ENCODE data around the gene TYSND1. TPM values are rescaled to one million over a fixed set of nuclear protein-coding genes. Genes with fewer than 3 reads are reported as not detected.
A peak's percentile ranks its signal among the peaks of the same experiment; 100 is the strongest.

TYSND1 gene
- total RNA-seq, 1 experiment from 2014 or later = 29.8 TPM

DNA sequence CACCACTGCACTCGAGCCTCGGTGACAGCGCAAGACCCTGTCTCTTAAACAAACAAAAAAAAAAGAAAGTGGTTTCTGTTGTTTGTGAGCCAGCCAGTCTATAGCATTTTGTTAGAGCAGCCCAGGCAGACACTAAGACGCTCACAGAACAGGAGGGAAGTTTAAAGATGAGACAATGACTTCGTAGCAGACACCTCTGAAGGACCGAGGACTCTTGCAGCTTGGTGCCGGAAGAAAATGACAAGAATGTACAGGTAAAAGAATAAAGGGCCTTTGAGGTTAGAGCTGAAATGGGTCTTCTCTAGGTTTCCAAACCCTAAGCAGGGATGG lies 54.1 kb downstream of the TYSND1 start:
- H3K27me3 ChIP-seq (replicated peaks; ENCODE audit: control insufficient read depth, insufficient read depth, low read length) = no peaks in the 10 kb centered on the region
- H3K9me3 ChIP-seq = no peaks in the 10 kb centered on the region
- peaks cover 58% of the 10 kb centered on the region for H3K4me1 ChIP-seq
- intact Hi-C loops (cut with micrococcal nuclease; ENCODE audit: unreplicated experiment) = no loop called here
- TF ChIP-seq, protein P1, sequence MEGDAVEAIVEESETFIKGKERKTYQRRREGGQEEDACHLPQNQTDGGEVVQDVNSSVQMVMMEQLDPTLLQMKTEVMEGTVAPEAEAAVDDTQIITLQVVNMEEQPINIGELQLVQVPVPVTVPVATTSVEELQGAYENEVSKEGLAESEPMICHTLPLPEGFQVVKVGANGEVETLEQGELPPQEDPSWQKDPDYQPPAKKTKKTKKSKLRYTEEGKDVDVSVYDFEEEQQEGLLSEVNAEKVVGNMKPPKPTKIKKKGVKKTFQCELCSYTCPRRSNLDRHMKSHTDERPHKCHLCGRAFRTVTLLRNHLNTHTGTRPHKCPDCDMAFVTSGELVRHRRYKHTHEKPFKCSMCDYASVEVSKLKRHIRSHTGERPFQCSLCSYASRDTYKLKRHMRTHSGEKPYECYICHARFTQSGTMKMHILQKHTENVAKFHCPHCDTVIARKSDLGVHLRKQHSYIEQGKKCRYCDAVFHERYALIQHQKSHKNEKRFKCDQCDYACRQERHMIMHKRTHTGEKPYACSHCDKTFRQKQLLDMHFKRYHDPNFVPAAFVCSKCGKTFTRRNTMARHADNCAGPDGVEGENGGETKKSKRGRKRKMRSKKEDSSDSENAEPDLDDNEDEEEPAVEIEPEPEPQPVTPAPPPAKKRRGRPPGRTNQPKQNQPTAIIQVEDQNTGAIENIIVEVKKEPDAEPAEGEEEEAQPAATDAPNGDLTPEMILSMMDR (IDR thresholded peaks at IDR 0.05; ENCODE audit: insufficient read depth in 1 of 2, low read depth in 1 of 2, low read length in 1 of 2, severe bottlenecking in 1 of 2, unreplicated experiment in 1 of 2) = no peak
- POLR2A ChIA-PET = interaction anchor here (3.5 kb wide), 1 partner anchor 54 kb away, joined by 17 read pairs; the partner anchor contains the start of gene TYSND1
- DNase-seq = no peak
- no peak overlapping the region for H3K4me3 Mint-ChIP-seq (ENCODE audit: unreplicated experiment)
- no TSS peak for BruUV-seq (replicated peaks)
- peaks cover 6% of the 10 kb centered on the region for H3K36me3 Mint-ChIP-seq (ENCODE audit: insufficient read depth, unreplicated experiment)
- no peaks in the 10 kb centered on the region for H3K36me3 ChIP-seq (ENCODE audit: control insufficient read depth, insufficient read depth, low read length)
- H3K4me3 ChIP-seq (ENCODE audit: low read depth, low read length) = no peak overlapping the region
- H3K4me1 Mint-ChIP-seq (ENCODE audit: low read depth, unreplicated experiment) = peaks cover 53% of the 10 kb centered on the region
- no peaks in the 10 kb centered on the region for H3K9me3 Mint-ChIP-seq (ENCODE audit: unreplicated experiment)
- peak overlapping the region; percentile 92 for H3K27ac Mint-ChIP-seq (ENCODE audit: unreplicated experiment)
- CTCF ChIA-PET = interaction anchor here (1.4 to 6.0 kb wide), 4 partner anchors 8 to 53 kb away, joined by 4 to 54 read pairs (median 10); partner anchors contain the start of gene TYSND1
- no peaks in the 10 kb centered on the region for H3K27me3 Mint-ChIP-seq (ENCODE audit: insufficient read depth, unreplicated experiment)

DNA sequence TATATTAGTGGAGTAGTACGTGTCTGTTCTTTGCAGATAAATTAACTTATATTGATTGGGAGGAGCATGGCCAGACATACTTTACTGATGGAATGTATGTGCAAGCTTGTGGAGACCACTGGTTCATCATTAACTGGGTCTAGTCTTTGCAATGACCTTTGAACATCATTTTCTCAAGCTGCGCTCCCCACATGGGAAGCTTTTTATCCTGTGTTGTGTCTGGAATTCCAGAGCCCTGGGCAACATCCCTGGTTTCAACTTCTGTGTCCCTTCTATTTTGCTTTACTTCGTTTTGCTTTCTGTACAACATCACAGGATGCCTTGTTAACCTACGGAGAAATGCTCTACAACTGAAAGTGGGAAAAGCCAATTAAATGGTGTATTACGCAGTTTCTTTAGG lies 55.5 kb downstream of the TYSND1 start:
- Mint-ChIP-seq H3K4me3 (ENCODE audit: unreplicated experiment) (peak overlapping the region; percentile 69), H3K27me3 (ENCODE audit: insufficient read depth, unreplicated experiment) (no peaks in the 10 kb centered on the region), H3K36me3 (ENCODE audit: insufficient read depth, unreplicated experiment) (peaks cover 6% of the 10 kb centered on the region), H3K9me3 (ENCODE audit: unreplicated experiment) (no peaks in the 10 kb centered on the region), H3K27ac (ENCODE audit: unreplicated experiment) (peak overlapping the region; percentile 92), H3K4me1 (ENCODE audit: low read depth, unreplicated experiment) (peaks cover 59% of the 10 kb centered on the region)
- H3K4me1 ChIP-seq = peaks cover 69% of the 10 kb centered on the region
- ChIA-PET CTCF (interaction anchor here (0.6 to 6.0 kb wide), 8 partner anchors 10 to 208 kb away, joined by 3 to 54 read pairs (median 3); partner anchors contain the start of gene TYSND1), POLR2A (interaction anchor here (0.6 to 2.2 kb wide), 2 partner anchors 56 to 277 kb away, joined by 3 to 22 read pairs; partner anchors contain the start of gene TYSND1)
- H3K27me3 ChIP-seq (replicated peaks; ENCODE audit: control insufficient read depth, insufficient read depth, low read length) = no peaks in the 10 kb centered on the region
- H3K36me3 ChIP-seq (ENCODE audit: control insufficient read depth, insufficient read depth, low read length) = no peaks in the 10 kb centered on the region
- no peak overlapping the region for H3K4me3 ChIP-seq (ENCODE audit: low read depth, low read length)
- intact Hi-C loops (cut with micrococcal nuclease; ENCODE audit: unreplicated experiment) = loop anchor here (2.0 kb wide), 1 partner anchor 26 kb away; no protein-coding TSS in a partner anchor
- no TSS peak for BruUV-seq (replicated peaks)
- TF ChIP-seq, protein P1 (IDR thresholded peaks at IDR 0.05; ENCODE audit: insufficient read depth in 1 of 2, low read depth in 1 of 2, low read length in 1 of 2, severe bottlenecking in 1 of 2, unreplicated experiment in 1 of 2) = no peak
- peak; percentile 83 to 85 for DNase-seq
- H3K9me3 ChIP-seq = no peaks in the 10 kb centered on the region

GRCh38 chr10:70090013-70090412 lies 56.5 kb downstream of the TYSND1 start:
- H3K27ac Mint-ChIP-seq (ENCODE audit: unreplicated experiment) = peak overlapping the region; percentile 92
- peak overlapping the region; percentile 69 for H3K4me3 Mint-ChIP-seq (ENCODE audit: unreplicated experiment)
- ChIA-PET POLR2A (interaction anchor here (0.6 to 2.2 kb wide), 3 partner anchors 28 to 338 kb away, joined by 3 to 22 read pairs (median 3); partner anchors contain the start of gene TYSND1), CTCF (interaction anchor here (1.8 to 6.0 kb wide), 3 partner anchors 26 to 175 kb away, joined by 4 to 54 read pairs (median 22); partner anchors contain the start of gene TYSND1)
- Histone ChIP-seq H3K9me3 (no peaks in the 10 kb centered on the region), H3K4me1 (peaks cover 78% of the 10 kb centered on the region), H3K27me3 (replicated peaks; ENCODE audit: control insufficient read depth, insufficient read depth, low read length) (no peaks in the 10 kb centered on the region), H3K36me3 (ENCODE audit: control insufficient read depth, insufficient read depth, low read length) (no peaks in the 10 kb centered on the region), H3K4me3 (ENCODE audit: low read depth, low read length) (no peak overlapping the region)
- H3K36me3 Mint-ChIP-seq (ENCODE audit: insufficient read depth, unreplicated experiment) = peaks cover 6% of the 10 kb centered on the region
- DNase-seq = peak in 1 of 2 experiments; percentile 26
- BruUV-seq (replicated peaks) = no TSS peak
- intact Hi-C loops (cut with micrococcal nuclease; ENCODE audit: unreplicated experiment) = loop anchor here (2.0 kb wide), 1 partner anchor 27 kb away; no protein-coding TSS in a partner anchor
- H3K4me1 Mint-ChIP-seq (ENCODE audit: low read depth, unreplicated experiment) = peaks cover 68% of the 10 kb centered on the region
- TF ChIP-seq, protein P1 (IDR thresholded peaks at IDR 0.05; ENCODE audit: insufficient read depth in 1 of 2, low read depth in 1 of 2, low read length in 1 of 2, severe bottlenecking in 1 of 2, unreplicated experiment in 1 of 2) = no peak
- H3K27me3 Mint-ChIP-seq (ENCODE audit: insufficient read depth, unreplicated experiment) = no peaks in the 10 kb centered on the region
- no peaks in the 10 kb centered on the region for H3K9me3 Mint-ChIP-seq (ENCODE audit: unreplicated experiment)

Data from Caco-2 (cell line).